ENCODE measurements around the gene FSIP1.

DNA sequence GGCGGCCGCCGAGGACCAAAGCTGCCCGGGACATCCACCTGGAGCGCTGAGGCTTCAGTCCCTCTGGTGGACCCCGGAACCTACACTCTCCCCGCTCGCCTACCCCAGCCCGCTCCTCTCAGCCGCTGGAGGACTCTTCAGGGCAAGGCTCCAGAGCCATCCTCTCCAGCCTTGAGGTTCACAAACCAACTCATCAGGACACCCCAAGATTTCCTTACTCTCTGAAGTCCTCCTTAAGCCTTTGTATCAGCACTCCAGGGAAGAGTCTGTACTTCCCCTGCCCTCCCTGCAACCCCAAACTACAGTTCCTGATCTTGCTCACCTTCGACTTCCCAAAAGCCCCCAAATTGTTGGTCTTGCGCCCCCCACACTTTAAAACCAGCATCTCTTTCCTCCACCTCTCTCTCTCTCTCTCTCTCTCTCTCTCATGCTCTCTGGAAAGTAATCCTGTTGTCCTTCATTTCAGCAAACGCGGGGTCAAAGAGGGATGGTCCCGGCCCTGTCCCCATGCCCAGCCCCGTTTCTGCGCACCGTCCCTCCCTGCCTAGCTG lies 201.3 kb downstream of the FSIP1 start:
- TF ChIP-seq POLR2AphosphoS5 (IDR thresholded peaks at IDR 0.05; ENCODE audit: low read depth, low read length), result no peak
- TF ChIP-seq TAF1 (IDR thresholded peaks at IDR 0.05; ENCODE audit: low read depth, low read length), result no peak
- TF ChIP-seq POLR2A (IDR thresholded peaks at IDR 0.05; ENCODE audit: low read depth, low read length), result no peak
- no peak for TF ChIP-seq POU2F2 (IDR thresholded peaks at IDR 0.05; ENCODE audit: low read depth, low read length)
- TF ChIP-seq PAX5 (IDR thresholded peaks at IDR 0.05; ENCODE audit: insufficient read depth, low read length, severe bottlenecking), result no peak
